Measurements from ENCODE around the gene MOCOS.

MOCOS gene

GRCh38 chr18:36187193-36187825, at the start of gene MOCOS:
Gene MOCOS, plus strand, starts transcription at chr18:36187497. Its CDS starts 43 bp downstream, at chr18:36187540.
- in situ Hi-C loops (cut with MboI; ENCODE audit: low sequenced_read_pairs) = no loop called here

DNA sequence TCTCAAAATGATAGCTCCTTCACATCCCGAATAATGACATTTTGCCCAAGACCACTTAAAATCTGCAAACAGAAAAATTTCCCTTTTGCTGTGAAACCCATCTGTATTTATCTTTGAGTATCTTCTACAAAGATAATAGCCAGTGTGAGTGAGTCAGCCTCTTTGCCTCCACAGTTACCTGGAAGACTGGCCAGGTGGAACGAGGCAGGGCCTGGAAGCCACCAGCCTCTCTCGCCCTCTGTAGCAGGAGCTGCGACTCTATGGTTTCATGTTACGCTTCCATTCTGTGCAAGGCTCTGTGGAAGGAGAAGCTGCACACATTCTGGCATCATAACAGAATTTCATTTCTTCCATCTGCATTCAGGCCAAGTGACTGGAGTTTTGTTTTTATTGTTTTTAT, 48.1 kb upstream of the MOCOS start:
- in situ Hi-C loops (cut with MboI; ENCODE audit: low sequenced_read_pairs) = no loop called here

DNA sequence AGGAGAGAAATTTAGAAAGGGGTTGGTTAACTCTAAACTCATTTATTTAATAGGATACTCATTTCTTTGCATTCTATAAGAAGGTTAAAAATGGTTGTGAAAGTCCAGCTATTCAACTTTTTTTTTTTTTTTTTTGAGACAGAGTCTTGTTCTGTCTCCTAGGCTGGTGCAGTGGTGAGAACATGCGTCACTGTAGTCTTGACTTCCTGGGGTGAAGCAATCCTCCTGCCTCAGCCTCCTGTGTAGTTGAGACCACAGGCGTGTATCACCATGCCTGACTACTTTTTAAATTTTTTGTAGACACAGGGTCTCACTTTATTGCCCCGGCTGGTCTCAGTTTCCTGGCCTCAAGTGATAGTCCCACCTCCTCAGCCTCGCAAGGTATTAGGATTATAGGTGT, 45.7 kb upstream of the MOCOS start:
- in situ Hi-C loops (cut with MboI; ENCODE audit: low sequenced_read_pairs) = no loop called here

DNA sequence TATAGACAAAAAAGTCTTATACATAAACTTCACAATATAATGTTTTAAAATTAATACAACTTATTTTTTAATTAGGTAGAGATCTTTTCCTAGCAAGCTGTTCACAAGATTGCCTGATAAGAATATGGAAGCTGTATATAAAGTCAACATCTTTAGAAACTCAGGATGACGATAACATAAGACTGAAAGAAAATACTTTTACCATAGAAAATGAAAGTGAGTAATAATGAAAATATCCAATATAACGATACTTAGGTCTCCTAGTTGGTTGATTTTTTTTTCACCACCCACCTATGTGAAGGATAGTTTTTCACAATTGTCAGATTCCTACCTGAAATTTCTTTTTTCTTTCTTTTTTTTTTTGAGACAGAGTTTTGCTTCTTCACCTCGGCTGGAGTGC, 44.5 kb upstream of the MOCOS start:
- in situ Hi-C loops (cut with MboI; ENCODE audit: low sequenced_read_pairs) = no loop called here

- in situ Hi-C loops (cut with MboI; ENCODE audit: low sequenced_read_pairs) = no loop called here
Observed at GRCh38 chr18:36143391-36143790, 43.9 kb upstream of the MOCOS start.

GRCh38 chr18:36149514-36150289, 37.6 kb upstream of the MOCOS start:
- in situ Hi-C loops (cut with MboI; ENCODE audit: low sequenced_read_pairs) = no loop called here

DNA sequence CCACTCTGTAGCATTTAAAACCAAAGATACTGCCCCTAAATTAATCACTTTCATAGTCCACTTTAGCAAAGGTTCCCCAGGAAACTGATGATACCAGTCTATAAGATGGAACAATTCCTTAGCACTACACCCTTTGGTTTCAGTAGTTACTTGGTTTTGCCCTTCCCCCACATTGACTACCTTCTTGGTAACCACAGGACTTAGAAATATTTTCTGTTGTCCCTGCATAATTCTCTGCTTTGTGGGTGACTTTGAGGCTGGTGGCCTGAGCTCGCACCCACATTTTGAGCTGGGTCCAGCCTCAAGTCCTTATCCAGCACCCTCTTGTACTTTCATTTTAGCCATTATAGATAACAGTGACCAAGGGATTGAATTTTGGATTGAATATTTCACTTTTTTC, 34.5 kb upstream of the MOCOS start:
- in situ Hi-C loops (cut with MboI; ENCODE audit: low sequenced_read_pairs) = no loop called here

DNA sequence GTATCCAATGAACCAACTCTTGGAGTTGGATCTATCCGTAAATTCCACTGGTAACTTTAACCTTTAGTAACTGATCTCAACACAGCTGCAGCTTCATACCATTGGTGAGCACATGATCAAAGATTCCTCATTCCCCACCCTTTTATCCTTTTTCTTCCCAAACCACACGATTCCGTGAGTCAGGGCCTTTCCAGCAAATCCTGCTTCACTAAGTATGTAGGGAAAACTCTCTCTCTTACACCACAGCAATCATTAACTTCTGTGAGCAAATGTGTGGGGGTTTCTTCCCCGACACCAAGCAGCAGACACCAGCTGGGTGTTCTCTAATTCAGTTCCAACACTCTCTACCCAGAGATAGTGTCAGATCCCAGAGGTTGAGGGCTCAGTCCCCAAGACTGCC, 34.1 kb upstream of the MOCOS start:
- in situ Hi-C loops (cut with MboI; ENCODE audit: low sequenced_read_pairs) = no loop called here

GRCh38 chr18:36153771-36154170, 33.5 kb upstream of the MOCOS start:
- in situ Hi-C loops (cut with MboI; ENCODE audit: low sequenced_read_pairs) = no loop called here

GRCh38 chr18:36155851-36156757, 31.2 kb upstream of the MOCOS start:
- in situ Hi-C loops (cut with MboI; ENCODE audit: low sequenced_read_pairs) = no loop called here

DNA sequence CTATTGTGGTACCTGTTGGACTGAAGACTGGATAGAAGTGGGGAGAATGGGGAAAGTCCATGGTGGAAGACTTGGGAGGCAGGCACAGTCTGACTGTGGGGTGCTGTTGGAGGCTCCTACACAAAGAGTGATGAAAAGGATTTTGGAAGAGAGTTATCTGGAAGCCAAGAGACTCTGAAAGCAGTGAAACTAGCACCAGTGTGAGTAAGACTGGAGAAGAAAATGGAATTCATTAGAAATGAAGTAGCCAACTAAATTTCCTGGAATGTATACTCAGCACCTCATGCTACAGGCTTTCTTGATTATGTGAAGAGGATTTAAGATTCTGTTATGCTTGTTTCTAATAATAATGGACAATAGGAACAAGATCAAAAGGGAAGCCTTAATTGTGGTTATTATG, 29.9 kb upstream of the MOCOS start:
- in situ Hi-C loops (cut with MboI; ENCODE audit: low sequenced_read_pairs) = no loop called here

- in situ Hi-C loops (cut with MboI; ENCODE audit: low sequenced_read_pairs) = no loop called here
Observed at GRCh38 chr18:36158266-36158867, 28.9 kb upstream of the MOCOS start.

DNA sequence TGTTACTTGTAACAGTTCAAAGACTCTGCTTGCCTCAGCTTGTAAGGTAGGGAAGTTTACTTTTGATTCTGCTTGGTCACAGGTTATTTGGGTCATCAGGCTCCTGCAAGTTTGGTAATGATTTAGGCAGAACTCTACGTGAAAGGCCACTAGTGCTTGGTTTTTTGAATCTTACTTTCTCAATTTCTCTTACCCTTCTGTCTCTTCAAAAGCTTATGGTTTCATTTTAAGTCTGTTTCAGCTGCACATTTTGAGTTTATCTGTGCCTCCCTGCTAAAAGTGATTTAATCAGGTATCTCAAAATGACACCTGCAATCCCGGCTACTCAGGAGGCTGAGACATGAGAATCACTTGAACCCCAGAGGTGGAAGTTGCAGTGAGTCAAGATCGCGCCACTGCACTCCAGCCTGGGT, 26.3 kb upstream of the MOCOS start:
- in situ Hi-C loops (cut with MboI; ENCODE audit: low sequenced_read_pairs) = loop anchor here (10.0 kb wide), 1 partner anchor 56 kb away; no protein-coding TSS in a partner anchor

- in situ Hi-C loops (cut with MboI; ENCODE audit: low sequenced_read_pairs) = loop anchor here (10.0 kb wide), 1 partner anchor 58 kb away; no protein-coding TSS in a partner anchor
Observed at GRCh38 chr18:36162981-36163380, 24.3 kb upstream of the MOCOS start.

GRCh38 chr18:36167692-36168218, 19.5 kb upstream of the MOCOS start:
- in situ Hi-C loops (cut with MboI; ENCODE audit: low sequenced_read_pairs) = loop anchor here (10.0 kb wide), 1 partner anchor 63 kb away; no protein-coding TSS in a partner anchor

DNA sequence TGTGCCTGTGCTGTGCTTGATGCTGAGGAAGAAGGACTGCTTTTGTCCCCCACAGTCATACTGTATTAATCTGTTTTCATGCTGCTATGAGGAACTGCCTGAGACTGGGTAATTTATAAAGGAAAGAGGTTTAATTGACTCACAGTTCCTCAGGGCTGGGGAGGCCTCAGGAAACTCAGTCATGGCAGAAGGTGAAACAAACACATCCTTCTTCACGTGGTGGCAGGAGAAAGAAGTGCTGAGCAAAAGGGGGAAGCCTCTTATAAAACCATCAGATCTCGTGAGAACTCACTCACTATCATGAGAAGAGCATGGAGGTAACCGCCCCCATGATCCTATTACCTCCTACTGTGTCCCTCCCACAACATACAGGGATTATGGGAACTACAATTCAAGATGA, 19.0 kb upstream of the MOCOS start:
- in situ Hi-C loops (cut with MboI; ENCODE audit: low sequenced_read_pairs) = loop anchor here (10.0 kb wide), 1 partner anchor 63 kb away; no protein-coding TSS in a partner anchor

GRCh38 chr18:36169938-36170337, 17.4 kb upstream of the MOCOS start:
- in situ Hi-C loops (cut with MboI; ENCODE audit: low sequenced_read_pairs) = loop anchor here (10.0 kb wide), 1 partner anchor 65 kb away; no protein-coding TSS in a partner anchor

- in situ Hi-C loops (cut with MboI; ENCODE audit: low sequenced_read_pairs) = no loop called here
Observed at GRCh38 chr18:36175481-36175880, 11.8 kb upstream of the MOCOS start.

GRCh38 chr18:36176177-36176584, 11.1 kb upstream of the MOCOS start:
- in situ Hi-C loops (cut with MboI; ENCODE audit: low sequenced_read_pairs) = no loop called here

GRCh38 chr18:36176711-36177110, 10.6 kb upstream of the MOCOS start:
- in situ Hi-C loops (cut with MboI; ENCODE audit: low sequenced_read_pairs) = no loop called here
